ENCODE measurements around the gene ATP8A2. TPM values are rescaled to one million over a fixed set of nuclear protein-coding genes. Genes with fewer than 3 reads are reported as not detected.

Gene ATP8A2
- total RNA-seq, 1 experiment from 2014 or later, result not detected

DNA sequence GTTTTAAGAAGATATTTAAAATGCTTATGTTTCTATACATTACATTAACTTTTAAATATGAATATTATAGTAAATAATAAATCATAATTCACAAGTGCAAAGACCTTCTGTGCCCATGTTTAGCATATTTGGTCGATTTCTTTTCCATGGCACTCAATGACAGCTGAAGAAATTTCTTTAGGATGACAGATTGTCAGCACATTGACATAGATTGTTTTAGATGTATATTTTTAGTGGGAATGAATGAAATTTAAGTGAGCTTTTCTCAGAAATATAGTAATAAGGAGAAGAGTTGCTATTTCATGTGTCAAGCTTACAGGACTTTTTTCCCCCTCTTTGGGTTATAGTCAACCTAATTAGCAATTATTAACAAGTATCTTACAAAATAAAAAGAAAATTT, 423.5 kb downstream of the ATP8A2 start:
- intact Hi-C loops (cut with micrococcal nuclease; ENCODE audit: unreplicated experiment), result no loop called here
- Histone ChIP-seq H3F3A (ENCODE audit: insufficient read depth, low read depth) (no peaks in the 10 kb centered on the region), H3K4me1 (replicated peaks; ENCODE audit: insufficient read depth) (no peaks in the 10 kb centered on the region), H3K79me2 (ENCODE audit: low read depth) (no peaks in the 10 kb centered on the region), H3K36me3 (ENCODE audit: low read depth) (no peaks in the 10 kb centered on the region), H2AFZ (no peak overlapping the region), H3K9me2 (ENCODE audit: insufficient read depth) (no peaks in the 10 kb centered on the region), H3K4me2 (no peak overlapping the region), H3K27me3 (ENCODE audit: insufficient read depth, low read depth) (peaks cover 20% of the 10 kb centered on the region; the same call in 1 of the 2 replicates), H4K20me1 (ENCODE audit: insufficient read depth) (no peaks in the 10 kb centered on the region), H3K4me3 (no peak overlapping the region), H3K27ac (no peak overlapping the region), H3K9me3 (ENCODE audit: insufficient read depth, low read depth) (no peaks in the 10 kb centered on the region)
- CTCF ChIA-PET, result no interaction called here
- no peak for TF ChIP-seq CTCF (conservative IDR thresholded peaks at IDR 0.05)
- no peak for TF ChIP-seq EZH2 (IDR thresholded peaks at IDR 0.05; ENCODE audit: low read depth)
- BruUV-seq (replicated peaks), result no TSS peak
- no peak for DNase-seq
- POLR2A ChIA-PET (ENCODE audit: unreplicated experiment), result no interaction called here

- no peaks in the 10 kb centered on the region for H3K9me3 ChIP-seq (ENCODE audit: insufficient read depth, low read depth)
- H3K36me3 ChIP-seq (ENCODE audit: low read depth), result no peaks in the 10 kb centered on the region
- H3K4me1 ChIP-seq (replicated peaks; ENCODE audit: insufficient read depth), result no peaks in the 10 kb centered on the region
- intact Hi-C loops (cut with micrococcal nuclease; ENCODE audit: unreplicated experiment), result no loop called here
- H3K9me2 ChIP-seq (ENCODE audit: insufficient read depth), result no peaks in the 10 kb centered on the region
- no peak for DNase-seq
- POLR2A ChIA-PET (ENCODE audit: unreplicated experiment), result no interaction called here
- TF ChIP-seq CTCF (conservative IDR thresholded peaks at IDR 0.05) (no peak), EZH2 (IDR thresholded peaks at IDR 0.05; ENCODE audit: low read depth) (no peak)
- no peak overlapping the region for H3K27ac ChIP-seq
- BruUV-seq (replicated peaks), result no TSS peak
- no peak overlapping the region for H3K4me3 ChIP-seq
- no peaks in the 10 kb centered on the region for H3K79me2 ChIP-seq (ENCODE audit: low read depth)
- H3K4me2 ChIP-seq, result no peak overlapping the region
- no peaks in the 10 kb centered on the region for H3F3A ChIP-seq (ENCODE audit: insufficient read depth, low read depth)
- H4K20me1 ChIP-seq (ENCODE audit: insufficient read depth), result no peaks in the 10 kb centered on the region
- H3K27me3 ChIP-seq (ENCODE audit: insufficient read depth, low read depth), result peaks cover 32% of the 10 kb centered on the region; the same call in 1 of the 2 replicates
- CTCF ChIA-PET, result no interaction called here
- no peak overlapping the region for H2AFZ ChIP-seq
These were observed 424.7 kb downstream of the ATP8A2 start for GRCh38 chr13:25796474-25796873.

DNA sequence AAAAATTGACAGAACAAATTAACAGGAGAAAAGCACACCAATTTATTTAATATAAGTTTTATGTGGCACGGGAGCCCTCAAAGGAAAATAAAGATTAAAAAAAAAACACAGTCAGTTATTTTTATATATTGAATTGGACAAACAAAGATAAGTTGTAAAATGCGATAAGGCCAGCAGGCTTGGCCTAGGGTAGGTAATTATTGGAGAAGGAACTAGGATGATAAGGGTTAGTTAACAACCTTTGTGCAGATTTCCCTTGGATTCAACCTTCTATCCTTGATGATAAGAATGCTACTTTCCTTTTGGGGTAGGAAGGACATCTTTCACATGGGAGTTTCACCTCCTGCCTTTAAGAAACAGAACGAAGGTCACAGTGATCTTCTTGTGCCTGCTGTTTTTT, 427.2 kb downstream of the ATP8A2 start:
- Histone ChIP-seq H3F3A (ENCODE audit: insufficient read depth, low read depth) (no peaks in the 10 kb centered on the region), H3K27ac (no peak overlapping the region), H4K20me1 (ENCODE audit: insufficient read depth) (no peaks in the 10 kb centered on the region), H3K9me3 (ENCODE audit: insufficient read depth, low read depth) (no peaks in the 10 kb centered on the region), H3K27me3 (ENCODE audit: insufficient read depth, low read depth) (peaks cover 50% of the 10 kb centered on the region; the same call in 1 of the 2 replicates), H3K36me3 (ENCODE audit: low read depth) (no peaks in the 10 kb centered on the region), H3K4me3 (no peak overlapping the region), H3K79me2 (ENCODE audit: low read depth) (no peaks in the 10 kb centered on the region), H3K4me1 (replicated peaks; ENCODE audit: insufficient read depth) (no peaks in the 10 kb centered on the region), H2AFZ (no peak overlapping the region), H3K9me2 (ENCODE audit: insufficient read depth) (no peaks in the 10 kb centered on the region), H3K4me2 (no peak overlapping the region)
- CTCF ChIA-PET, result no interaction called here
- intact Hi-C loops (cut with micrococcal nuclease; ENCODE audit: unreplicated experiment), result no loop called here
- DNase-seq, result no peak
- BruUV-seq (replicated peaks), result no TSS peak
- POLR2A ChIA-PET (ENCODE audit: unreplicated experiment), result no interaction called here
- TF ChIP-seq EZH2 (IDR thresholded peaks at IDR 0.05; ENCODE audit: low read depth) (no peak), CTCF (conservative IDR thresholded peaks at IDR 0.05) (no peak)
